Adipocyte (in vitro differentiated cells): ENCODE data around the gene SLC13A3.

Experiments
- DNase-seq: peaks from one replicate; pipeline ENCODE4 v3.0.0-alpha.2; 2015; ENCODE audit warnings: low read depth
- H3K27me3 ChIP-seq: replicated peaks from 2 replicates; pipeline ENCODE4 v1.7.0; 2013; ENCODE audit warnings: mild to moderate bottlenecking, low read length, moderate library complexity; ENCODE audit not compliant: control insufficient read depth, insufficient read depth
- H3K36me3 ChIP-seq: 2 replicates; pipeline ENCODE4 v1.7.0; 2013; ENCODE audit warnings: low read length, mild to moderate bottlenecking, moderate library complexity; ENCODE audit not compliant: control insufficient read depth, insufficient read depth, severe bottlenecking
- H3K4me1 ChIP-seq: 2 replicates; pipeline ENCODE4 v1.7.0; 2013; ENCODE audit warnings: mild to moderate bottlenecking, low read length, moderate library complexity; ENCODE audit not compliant: control insufficient read depth, insufficient read depth
- H3K4me3 ChIP-seq: 2 replicates; pipeline ENCODE4 v1.7.0; 2013; ENCODE audit warnings: mild to moderate bottlenecking, low read length, moderate library complexity
- H3K9ac ChIP-seq: 2 replicates; pipeline ENCODE4 v1.7.0; 2013; ENCODE audit warnings: mild to moderate bottlenecking, low read length, moderate library complexity
- H3K9me3 ChIP-seq: 2 replicates; pipeline ENCODE4 v1.7.0; 2013; ENCODE audit warnings: mild to moderate bottlenecking, low read length, moderate library complexity; ENCODE audit not compliant: control insufficient read depth

Gene SLC13A3

DNA sequence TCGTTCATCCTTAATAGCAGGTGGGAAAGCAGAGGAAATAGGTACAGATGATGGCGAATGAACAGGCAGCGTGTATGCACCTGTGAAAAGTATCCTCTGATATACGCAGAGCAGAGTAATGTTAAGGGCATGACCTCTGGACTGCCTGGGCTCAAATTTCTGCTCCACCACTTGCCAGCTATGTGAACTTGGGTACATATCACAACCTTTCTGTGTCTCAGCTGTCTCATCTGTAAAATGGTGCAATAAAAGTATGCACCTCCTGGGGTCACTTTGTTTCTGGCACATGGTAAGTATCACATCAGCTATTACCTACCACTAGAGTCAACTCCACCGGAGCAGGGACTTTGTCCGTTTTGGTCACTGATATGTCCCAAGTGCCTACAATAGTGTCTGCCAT is 103.3 kb downstream of the SLC13A3 start:
- Histone ChIP-seq H3K4me1 (peaks cover 10% of the 10 kb centered on the region), H3K4me3 (no peak overlapping the region), H3K9me3 (no peaks in the 10 kb centered on the region), H3K9ac (no peak overlapping the region), H3K36me3 (no peaks in the 10 kb centered on the region), H3K27me3 (peaks cover 7% of the 10 kb centered on the region)
- DNase-seq: no peak

DNA sequence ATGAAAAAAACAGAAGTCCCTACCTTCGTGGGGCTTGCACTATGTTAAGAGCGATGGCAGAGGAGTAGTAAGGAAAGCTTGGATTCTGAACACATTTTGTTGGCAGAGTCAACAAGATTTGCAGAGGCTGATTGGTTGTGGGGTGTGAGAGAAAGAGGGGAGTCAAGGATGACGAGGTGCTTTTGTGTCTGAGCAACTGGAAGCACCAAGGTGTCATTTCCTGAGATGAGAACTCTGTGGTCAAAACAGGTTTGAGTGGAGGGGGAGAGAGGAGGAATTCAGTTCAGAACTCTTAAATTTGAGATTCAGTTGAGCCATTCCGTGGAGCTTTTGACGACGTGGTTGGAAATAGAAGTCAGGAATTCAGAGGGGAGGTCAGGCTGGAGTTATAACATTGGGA is 104.3 kb downstream of the SLC13A3 start:
- Histone ChIP-seq H3K9ac (no peak overlapping the region), H3K36me3 (no peaks in the 10 kb centered on the region), H3K9me3 (no peaks in the 10 kb centered on the region), H3K27me3 (peaks cover 11% of the 10 kb centered on the region), H3K4me1 (peaks cover 10% of the 10 kb centered on the region), H3K4me3 (no peak overlapping the region)
- DNase-seq: no peak

DNA sequence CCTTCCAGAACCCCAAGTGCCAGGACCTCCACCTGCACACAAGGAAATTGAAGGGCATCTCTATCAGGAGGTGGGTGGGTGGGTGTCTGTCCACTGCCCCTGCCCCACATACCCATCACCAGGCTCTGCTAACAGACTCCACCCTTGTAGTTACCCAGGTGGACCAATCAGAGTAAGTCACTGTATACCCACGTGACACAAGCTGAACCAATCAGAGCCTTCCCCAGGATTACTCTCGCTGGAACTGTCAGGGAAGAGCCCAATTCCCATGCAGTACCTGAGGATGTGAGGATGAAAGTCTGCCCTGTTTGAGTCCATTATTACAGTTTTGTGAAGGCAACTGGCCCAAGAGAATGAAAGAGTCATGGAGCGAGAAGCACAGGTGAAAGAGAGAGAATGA is 105.0 kb downstream of the SLC13A3 start:
- Histone ChIP-seq H3K36me3 (no peaks in the 10 kb centered on the region), H3K9me3 (no peaks in the 10 kb centered on the region), H3K27me3 (peaks cover 17% of the 10 kb centered on the region), H3K9ac (no peak overlapping the region), H3K4me3 (no peak overlapping the region), H3K4me1 (peaks cover 10% of the 10 kb centered on the region)
- no peak for DNase-seq

DNA sequence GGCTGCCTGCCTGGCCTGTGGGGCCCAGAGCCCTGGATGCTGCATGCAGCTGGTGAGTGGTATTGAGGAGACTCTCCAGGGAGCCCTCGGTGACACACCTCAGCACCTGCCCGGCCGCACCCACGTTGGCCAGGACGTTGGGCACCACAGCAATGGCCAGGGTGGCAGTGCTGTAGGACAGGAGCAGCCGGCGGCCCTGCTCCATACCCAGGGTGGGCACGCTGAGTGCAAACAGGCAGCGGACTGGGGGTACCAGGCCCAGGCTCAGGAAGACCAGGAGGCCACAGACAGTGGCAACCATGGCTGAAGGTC is 105.5 kb downstream of the SLC13A3 start:
- Histone ChIP-seq H3K9ac (no peak overlapping the region), H3K9me3 (no peaks in the 10 kb centered on the region), H3K4me1 (peaks cover 10% of the 10 kb centered on the region), H3K27me3 (peaks cover 22% of the 10 kb centered on the region), H3K36me3 (no peaks in the 10 kb centered on the region), H3K4me3 (no peak overlapping the region)
- no peak for DNase-seq

DNA sequence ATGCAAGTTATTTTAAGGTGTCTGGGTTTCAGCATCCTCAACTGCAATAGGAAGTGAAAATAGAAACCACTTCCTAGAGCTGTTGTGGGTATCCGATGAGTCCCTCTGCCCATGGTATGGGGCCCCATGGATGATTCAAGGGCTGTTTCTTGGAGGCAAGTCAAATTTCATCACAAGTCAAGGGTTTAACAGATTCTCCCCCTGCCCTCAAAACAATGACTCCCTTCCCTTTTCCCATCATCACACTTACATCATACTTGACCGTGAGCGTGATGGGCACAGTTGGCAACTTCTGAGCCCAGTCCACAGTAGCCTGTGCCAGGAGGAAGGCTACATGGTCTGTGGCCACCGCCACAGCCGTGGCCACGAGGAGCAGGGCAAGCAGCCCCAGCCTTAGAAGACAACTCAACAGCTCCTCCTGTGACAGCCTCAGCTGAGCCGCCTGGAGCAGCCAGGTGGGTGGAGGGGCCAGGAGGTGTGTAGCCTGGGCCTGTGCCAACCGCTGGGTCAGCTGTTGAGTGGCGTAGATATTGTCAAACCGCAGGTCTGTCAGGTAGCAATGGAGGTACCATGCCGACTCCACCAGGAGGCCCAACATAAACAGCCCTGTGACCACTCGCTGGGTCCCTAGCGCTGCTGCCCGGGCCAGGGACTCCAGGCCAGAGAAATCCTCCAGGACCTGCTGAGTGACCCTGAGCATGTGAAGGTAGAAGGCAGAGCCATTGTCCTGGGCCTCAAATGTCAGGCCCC is 106.0 kb downstream of the SLC13A3 start:
- peaks cover 10% of the 10 kb centered on the region for H3K4me1 ChIP-seq
- H3K27me3 ChIP-seq: peaks cover 25% of the 10 kb centered on the region
- no peaks in the 10 kb centered on the region for H3K36me3 ChIP-seq
- DNase-seq: no peak
- no peak overlapping the region for H3K9ac ChIP-seq
- H3K9me3 ChIP-seq: no peaks in the 10 kb centered on the region
- H3K4me3 ChIP-seq: no peak overlapping the region

DNA sequence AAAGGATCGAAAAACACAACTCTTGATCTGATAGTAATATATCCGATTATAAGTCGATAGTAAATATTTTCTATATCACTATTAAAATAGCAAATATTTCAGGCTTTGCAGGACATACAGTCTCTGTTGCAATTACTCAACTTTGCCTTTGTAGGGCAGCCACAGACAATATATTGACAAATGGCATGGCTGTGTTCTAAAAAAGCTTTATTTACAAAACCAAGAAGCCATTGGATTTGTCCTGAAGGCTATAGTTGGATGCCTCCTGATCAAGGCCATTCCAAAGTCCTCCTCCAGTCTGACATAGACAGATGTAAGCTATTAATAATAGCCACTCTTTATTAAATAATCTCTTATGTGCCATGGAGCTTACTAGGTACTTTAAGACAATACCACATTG is 106.7 kb downstream of the SLC13A3 start:
- H3K9ac ChIP-seq: no peak overlapping the region
- DNase-seq: peak; percentile 6

DNA sequence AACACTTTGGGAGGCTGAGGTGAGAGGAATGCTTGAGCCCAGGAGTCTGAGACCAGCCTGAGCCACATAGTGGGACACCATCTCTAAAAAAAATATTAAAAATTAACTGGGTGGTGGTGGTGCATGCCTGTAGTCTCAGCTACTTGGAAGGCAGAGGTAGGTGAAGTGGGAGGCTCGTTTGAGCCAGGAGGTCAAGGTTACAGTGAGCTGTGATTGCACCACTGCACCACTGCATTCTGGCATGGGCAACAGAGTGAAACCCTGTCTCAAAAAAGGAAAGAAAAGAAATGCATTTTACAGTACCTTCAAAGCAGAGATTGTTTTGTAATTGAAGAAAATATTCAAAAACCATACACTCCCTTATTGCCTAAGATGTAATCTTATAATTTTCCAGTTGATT is 107.3 kb downstream of the SLC13A3 start:
- no peak for DNase-seq
- H3K4me1 ChIP-seq: peaks cover 10% of the 10 kb centered on the region
- H3K36me3 ChIP-seq: no peaks in the 10 kb centered on the region
- no peaks in the 10 kb centered on the region for H3K9me3 ChIP-seq
- no peak overlapping the region for H3K4me3 ChIP-seq
- H3K9ac ChIP-seq: no peak overlapping the region
- H3K27me3 ChIP-seq: peaks cover 38% of the 10 kb centered on the region

More for the DNA sequence above, 106.7 kb downstream of the SLC13A3 start:
- peaks cover 31% of the 10 kb centered on the region for H3K27me3 ChIP-seq
- no peak overlapping the region for H3K4me3 ChIP-seq
- no peaks in the 10 kb centered on the region for H3K9me3 ChIP-seq
- no peaks in the 10 kb centered on the region for H3K36me3 ChIP-seq
- peaks cover 10% of the 10 kb centered on the region for H3K4me1 ChIP-seq

DNA sequence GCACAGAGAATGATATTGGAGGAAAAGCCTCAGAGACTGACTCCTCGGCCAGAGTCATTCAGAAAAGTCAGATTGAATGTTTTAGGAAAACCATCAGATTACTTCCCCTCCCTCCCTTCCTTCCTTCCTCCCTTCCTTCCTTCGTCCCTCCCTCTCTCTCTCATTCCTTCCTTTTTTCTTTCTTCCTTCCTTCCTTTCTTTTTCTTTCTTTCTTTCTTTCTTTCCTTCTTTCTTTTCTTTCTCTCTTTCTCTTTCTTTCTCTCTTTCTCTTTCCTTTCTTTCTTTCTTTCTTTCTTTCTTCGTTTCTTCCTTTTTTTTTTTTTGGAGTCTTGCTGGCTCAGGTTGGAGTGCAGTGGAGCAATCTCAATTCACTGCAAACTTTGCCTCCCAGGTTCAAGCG is 108.2 kb downstream of the SLC13A3 start:
- no peak overlapping the region for H3K9ac ChIP-seq
- no peak overlapping the region for H3K4me3 ChIP-seq
- peaks cover 10% of the 10 kb centered on the region for H3K4me1 ChIP-seq
- no peak for DNase-seq
- no peaks in the 10 kb centered on the region for H3K9me3 ChIP-seq
- H3K27me3 ChIP-seq: peaks cover 46% of the 10 kb centered on the region
- H3K36me3 ChIP-seq: no peaks in the 10 kb centered on the region

DNA sequence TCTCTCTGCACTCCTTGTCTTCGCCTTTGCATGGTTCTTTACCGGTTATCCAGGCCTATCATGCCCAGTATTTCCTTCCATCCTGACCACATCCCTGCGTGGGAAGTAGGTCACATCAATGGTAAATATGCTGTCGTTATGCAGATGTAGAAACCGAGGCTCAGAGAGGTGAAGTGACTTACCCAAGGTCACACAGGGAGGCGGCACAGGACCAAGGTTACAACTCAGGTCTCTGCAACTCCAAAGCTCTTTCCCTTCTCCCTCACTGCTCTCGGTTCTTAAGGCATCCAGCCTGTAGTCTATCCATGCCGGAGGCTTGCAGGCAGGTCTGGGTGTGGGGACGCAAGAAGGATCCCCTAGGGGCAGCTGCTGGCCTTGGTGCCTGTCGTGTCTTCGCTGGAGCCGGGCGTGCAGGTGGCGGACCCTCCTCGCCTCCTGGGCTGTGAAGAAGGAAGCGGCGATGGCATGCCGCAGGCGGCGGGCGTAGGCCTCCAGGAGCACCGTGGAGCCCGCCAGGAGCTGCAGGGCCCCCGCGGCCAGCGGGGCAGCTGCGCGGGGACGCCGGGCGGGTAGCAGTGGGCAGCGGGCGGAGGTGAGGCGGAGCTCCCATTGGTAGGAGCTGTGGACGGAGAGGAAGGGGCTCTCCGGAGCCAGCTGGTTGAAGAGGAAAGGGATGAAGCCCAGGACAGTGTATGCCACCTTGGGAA is 109.9 kb downstream of the SLC13A3 start:
- Histone ChIP-seq H3K36me3 (no peaks in the 10 kb centered on the region), H3K9me3 (no peaks in the 10 kb centered on the region), H3K4me1 (peaks cover 10% of the 10 kb centered on the region), H3K4me3 (no peak overlapping the region), H3K9ac (no peak overlapping the region), H3K27me3 (peaks cover 56% of the 10 kb centered on the region)
- DNase-seq: no peak

DNA sequence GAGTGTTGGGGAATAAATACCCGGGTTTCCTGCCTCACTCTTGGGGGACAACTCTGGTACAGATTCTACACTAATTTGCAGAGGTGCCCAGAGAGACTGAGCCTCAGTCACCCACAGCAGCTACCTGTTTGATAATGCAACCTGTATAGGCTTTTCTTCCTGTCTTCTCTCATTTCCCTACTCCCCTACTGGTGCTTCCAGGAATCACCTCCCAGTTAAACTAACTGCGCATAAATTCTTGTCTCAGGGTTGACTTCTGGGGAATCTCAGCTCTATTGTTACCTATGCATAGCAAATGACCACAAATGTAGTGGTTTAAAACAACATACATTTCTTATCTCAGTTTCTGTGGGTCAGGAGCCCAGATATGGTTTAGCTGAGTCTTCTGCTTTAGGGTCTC is 112.1 kb downstream of the SLC13A3 start:
- Histone ChIP-seq H3K9ac (no peak overlapping the region), H3K4me1 (peaks cover 1% of the 10 kb centered on the region), H3K9me3 (no peaks in the 10 kb centered on the region), H3K4me3 (no peak overlapping the region), H3K36me3 (no peaks in the 10 kb centered on the region), H3K27me3 (peaks cover 61% of the 10 kb centered on the region)
- no peak for DNase-seq

DNA sequence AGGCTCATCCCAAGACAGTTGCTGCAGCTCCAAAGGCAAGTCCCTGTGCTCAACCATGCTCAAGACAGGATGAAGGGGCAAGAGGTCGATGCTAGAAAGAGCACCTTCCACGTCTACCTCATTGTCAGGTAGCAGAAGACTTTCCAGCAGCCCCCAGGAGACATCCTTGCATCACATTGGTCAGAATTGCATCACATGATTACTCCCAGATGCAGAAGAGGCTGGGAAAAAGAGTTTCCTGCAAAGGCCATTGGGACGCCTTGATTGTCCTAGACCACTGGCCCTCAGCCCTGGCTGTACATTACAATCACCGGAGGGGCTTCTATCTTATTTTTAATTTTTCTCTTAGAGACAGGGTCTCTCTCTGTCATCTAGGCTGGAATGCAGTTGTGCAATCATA is 120.6 kb downstream of the SLC13A3 start:
- H3K36me3 ChIP-seq: no peaks in the 10 kb centered on the region

More for the DNA sequence above, 120.6 kb downstream of the SLC13A3 start:
- Histone ChIP-seq H3K9me3 (no peaks in the 10 kb centered on the region), H3K27me3 (peaks cover 24% of the 10 kb centered on the region), H3K4me3 (no peak overlapping the region), H3K4me1 (no peaks in the 10 kb centered on the region), H3K9ac (no peak overlapping the region)
- no peak for DNase-seq
